Esophagus squamous epithelium (tissue), 4 donors: ENCODE measurements around the gene TRPM8.

Experiments
- CTCF ChIP-seq, 6 experiments: fragments of 450-650 bp in 4 of 6; fragments of 200-600 bp in 2 of 6; sonication (generic) in 2 of 6; IDR thresholded peaks; one replicate each; pipeline ENCODE4 v1.5.1; 2016 to 2019; ENCODE audit warnings: antibody characterized with exemption in 6 of 6, mild to moderate bottlenecking in 4 of 6, moderate library complexity in 4 of 6
- POLR2A ChIP-seq, 4 donors: fragments of 450-650 bp; IDR thresholded peaks; one replicate each; pipeline ENCODE4 v1.6.1; 2017; ENCODE audit warnings: antibody characterized with exemption in 4 of 4, mild to moderate bottlenecking in 4 of 4, moderate library complexity in 3 of 4

- TF ChIP-seq CTCF (IDR thresholded peaks at IDR 0.05), result no peak
- no peak for TF ChIP-seq POLR2A (IDR thresholded peaks at IDR 0.05)
Observed at GRCh38 chr2:234001380-234002160, 84.4 kb downstream of the TRPM8 start.
